Nephron progenitor cell (in vitro differentiated cells): ENCODE data around the gene ACOT7.

ENCODE experiments used
- DNase-seq: peaks from one replicate; pipeline ENCODE4 v3.0.0; 2021
- H3K27ac Mint-ChIP-seq: 2 replicates; pipeline ENCODE4 v1.8.0; 2021; ENCODE audit warnings: mild to moderate bottlenecking, moderate library complexity, mixed read lengths
- H3K27me3 Mint-ChIP-seq: 2 replicates; pipeline ENCODE4 v1.8.0; 2021; ENCODE audit warnings: mild to moderate bottlenecking, low read depth, mixed read lengths; ENCODE audit not compliant: poor library complexity
- H3K36me3 Mint-ChIP-seq: 2 replicates; pipeline ENCODE4 v1.8.0; 2021; ENCODE audit warnings: low read depth, mixed read lengths
- H3K4me1 Mint-ChIP-seq: 2 replicates; pipeline ENCODE4 v1.8.0; 2021; ENCODE audit warnings: mixed read lengths
- H3K4me3 Mint-ChIP-seq: 2 replicates; pipeline ENCODE4 v1.8.0; 2021; ENCODE audit warnings: mild to moderate bottlenecking, moderate library complexity, mixed read lengths
- H3K9me3 Mint-ChIP-seq: 2 replicates; pipeline ENCODE4 v1.8.0; 2021; ENCODE audit warnings: mild to moderate bottlenecking, moderate library complexity, mixed read lengths
- CTCF ChIP-seq: fragments of 200-600 bp; sonication (generic); IDR thresholded peaks from 2 replicates; pipeline ENCODE4 v1.5.0; 2021; ENCODE audit warnings: antibody characterized with exemption

Gene ACOT7

GRCh38 chr1:6243053-6243834 is 150.3 kb downstream of the ACOT7 start:
- Mint-ChIP-seq H3K36me3 (no peaks in the 10 kb centered on the region), H3K27me3 (peaks cover 95% of the 10 kb centered on the region), H3K27ac (no peak overlapping the region), H3K9me3 (no peaks in the 10 kb centered on the region), H3K4me3 (no peak overlapping the region), H3K4me1 (peaks cover 20% of the 10 kb centered on the region)
- no peak for TF ChIP-seq CTCF
- DNase-seq: no peak

- no peaks in the 10 kb centered on the region for H3K36me3 Mint-ChIP-seq
- no peaks in the 10 kb centered on the region for H3K9me3 Mint-ChIP-seq
- H3K4me3 Mint-ChIP-seq: peak overlapping the region; percentile 61
- TF ChIP-seq CTCF: no peak
- H3K4me1 Mint-ChIP-seq: peaks cover 20% of the 10 kb centered on the region
- H3K27ac Mint-ChIP-seq: no peak overlapping the region
- DNase-seq: peak; percentile 48
- peaks cover 93% of the 10 kb centered on the region for H3K27me3 Mint-ChIP-seq
Measured at GRCh38 chr1:6241887-6242740, 151.5 kb downstream of the ACOT7 start.

GRCh38 chr1:6241107-6241886 is 152.3 kb downstream of the ACOT7 start:
- H3K4me1 Mint-ChIP-seq: peaks cover 15% of the 10 kb centered on the region
- peaks cover 85% of the 10 kb centered on the region for H3K27me3 Mint-ChIP-seq
- no peak overlapping the region for H3K27ac Mint-ChIP-seq
- TF ChIP-seq CTCF: no peak
- H3K4me3 Mint-ChIP-seq: peak overlapping the region; percentile 61
- H3K36me3 Mint-ChIP-seq: no peaks in the 10 kb centered on the region
- no peaks in the 10 kb centered on the region for H3K9me3 Mint-ChIP-seq
- no peak for DNase-seq

GRCh38 chr1:6239950-6240768 is 153.4 kb downstream of the ACOT7 start:
- Mint-ChIP-seq H3K4me1 (peaks cover 15% of the 10 kb centered on the region), H3K36me3 (no peaks in the 10 kb centered on the region), H3K27ac (no peak overlapping the region), H3K9me3 (no peaks in the 10 kb centered on the region), H3K4me3 (no peak overlapping the region), H3K27me3 (peaks cover 76% of the 10 kb centered on the region)
- no peak for TF ChIP-seq CTCF
- no peak for DNase-seq

GRCh38 chr1:6239213-6239752 is 154.3 kb downstream of the ACOT7 start:
- DNase-seq: no peak
- Mint-ChIP-seq H3K27ac (no peak overlapping the region), H3K4me3 (no peak overlapping the region)

More at GRCh38 chr1:6239213-6239752, 154.3 kb downstream of the ACOT7 start:
- TF ChIP-seq CTCF: no peak
- H3K4me1 Mint-ChIP-seq: peaks cover 24% of the 10 kb centered on the region
- H3K36me3 Mint-ChIP-seq: no peaks in the 10 kb centered on the region
- no peaks in the 10 kb centered on the region for H3K9me3 Mint-ChIP-seq
- peaks cover 67% of the 10 kb centered on the region for H3K27me3 Mint-ChIP-seq
